OCI-LY7 (cell line): ENCODE results near the gene DESI1. TPM values are rescaled to one million over a fixed set of nuclear protein-coding genes. Genes with fewer than 3 reads are reported as not detected.

Experiments
- BruUV-seq: library from RNA; stranded (reverse); fragments of 400-500 nt; replicated peaks from 2 replicates; lab custom pipeline; 2021; lab: Mats Ljungman, UMichigan
- CTCF ChIA-PET: fragments of 300-600 bp; sonication (Branson Sonifier 250); formaldehyde crosslinking; loops from one replicate; lab custom pipeline; 2022; ENCODE audit warnings: antibody characterized with exemption; ENCODE audit not compliant: unreplicated experiment; lab: Charles Lee
- POLR2A ChIA-PET: fragments of 300-600 bp; sonication (Branson Sonifier 250); formaldehyde crosslinking; loops from one replicate; lab custom pipeline; 2022; ENCODE audit warnings: antibody characterized with exemption; lab: Charles Lee
- DNase-seq: peaks from one replicate; pipeline ENCODE4 v3.0.0-alpha.2; 2015; ENCODE audit warnings: low spot score
- H2AFZ ChIP-seq: fragments of 200-600 bp; sonication (generic), shearing (Covaris generic); 2 replicates; pipeline ENCODE4 v1.6.1; 2014; ENCODE audit warnings: mild to moderate bottlenecking, antibody characterized with exemption, low read length, moderate library complexity
- H3K27ac ChIP-seq: fragments of 200-600 bp; sonication (generic); 2 replicates; pipeline ENCODE4 v1.5.1; 2014; ENCODE audit warnings: mixed run types, low read depth, mild to moderate bottlenecking, moderate library complexity, low read length, inconsistent platforms; ENCODE audit not compliant: poor library complexity, severe bottlenecking
- H3K36me3 ChIP-seq: fragments of 200-600 bp; sonication (generic); 2 replicates; pipeline ENCODE4 v1.6.1; 2014; ENCODE audit warnings: mild to moderate bottlenecking, antibody characterized with exemption, low read length, moderate library complexity, mixed read lengths; ENCODE audit not compliant: insufficient read depth
- H3K4me1 ChIP-seq: fragments of 200-600 bp; sonication (generic); 2 replicates; pipeline ENCODE4 v1.5.1; 2014; ENCODE audit warnings: mild to moderate bottlenecking, low read length; ENCODE audit not compliant: insufficient read depth, poor library complexity, severe bottlenecking
- H3K4me2 ChIP-seq: fragments of 200-600 bp; sonication (generic); 2 replicates; pipeline ENCODE4 v1.6.1; 2014; ENCODE audit warnings: mild to moderate bottlenecking, low read length
- H3K4me3 ChIP-seq: fragments of 200-600 bp; sonication (generic); 2 replicates; pipeline ENCODE4 v1.5.1; 2014; ENCODE audit warnings: mild to moderate bottlenecking, low read depth, low read length; ENCODE audit not compliant: poor library complexity, severe bottlenecking
- H3K79me2 ChIP-seq: fragments of 200-600 bp; sonication (generic); 2 replicates; pipeline ENCODE4 v1.6.1; 2016; ENCODE audit warnings: low read depth, mild to moderate bottlenecking, low read length, moderate library complexity, mixed read lengths; ENCODE audit not compliant: insufficient read depth
- H3K9me2 ChIP-seq: fragments of 200-600 bp; sonication (generic); 2 replicates; pipeline ENCODE4 v1.6.1; 2016; ENCODE audit warnings: mild to moderate bottlenecking, low read length, mixed read lengths; ENCODE audit not compliant: insufficient read depth
- H3K9me3 ChIP-seq: fragments of 200-600 bp; sonication (generic); 2 replicates; pipeline ENCODE4 v1.6.1; 2014; ENCODE audit warnings: mild to moderate bottlenecking, mixed run types, low read length, mixed read lengths
- H4K20me1 ChIP-seq: fragments of 200-600 bp; sonication (generic); 2 replicates; pipeline ENCODE4 v1.6.1; 2014; ENCODE audit warnings: mild to moderate bottlenecking, antibody characterized with exemption, low read length, moderate library complexity, mixed read lengths; ENCODE audit not compliant: insufficient read depth
- CTCF ChIP-seq: fragments of 200-600 bp; sonication (generic); conservative IDR thresholded peaks from 2 replicates; pipeline ENCODE4 v1.5.1; 2014; ENCODE audit warnings: mild to moderate bottlenecking, antibody characterized with exemption, low read length, moderate library complexity, mixed read lengths
- EZH2phosphoT487 ChIP-seq: fragments of 200-600 bp; sonication (generic); IDR thresholded peaks from 2 replicates; pipeline ENCODE4 v1.6.1; 2018; ENCODE audit warnings: low read depth, borderline replicate concordance, mild to moderate bottlenecking, mixed run types, antibody characterized with exemption, low read length, moderate library complexity, mixed read lengths
- intact Hi-C: fragments of 100-400 bp; cut with micrococcal nuclease; formaldehyde crosslinking; loops from one replicate; pipeline ENCODE4 v1.10.0; 2022; ENCODE audit not compliant: unreplicated experiment
- total RNA-seq, 2 experiments: library from RNA; depleted of rRNA in 1 of 2; stranded (reverse); fragments of >200 nt in 1 of 2; shearing (Covaris generic) in 1 of 2; gene quantifications; 2 replicates each; pipeline ENCODE4 v1.2.3, GENCODE V29; 2014 to 2022

DESI1 gene
- total RNA-seq, 2 experiments from 2014 or later, result 39.0 to 65.0 TPM

- H4K20me1 ChIP-seq, result no peaks in the 10 kb centered on the region
- DNase-seq, result no peak
- no peaks in the 10 kb centered on the region for H3K9me2 ChIP-seq
- no peaks in the 10 kb centered on the region for H3K36me3 ChIP-seq
- peaks cover 19% of the 10 kb centered on the region for H3K4me1 ChIP-seq
- TF ChIP-seq CTCF (no peak), EZH2phosphoT487 (no peak)
- H3K79me2 ChIP-seq, result peaks cover 7% of the 10 kb centered on the region; the same call in 1 of the 2 replicates
- H3K4me3 ChIP-seq, result no peak overlapping the region
- no peak overlapping the region for H2AFZ ChIP-seq
- no peak overlapping the region for H3K4me2 ChIP-seq
- no TSS peak for BruUV-seq
- ChIA-PET POLR2A (interaction anchor here (0.7 kb wide), 1 partner anchor 41 kb away, joined by 3 read pairs; no protein-coding TSS in a partner anchor), CTCF (no interaction called here)
- intact Hi-C loops, result no loop called here
- H3K9me3 ChIP-seq, result no peaks in the 10 kb centered on the region
- H3K27ac ChIP-seq, result no peak overlapping the region
These were observed 34.9 kb downstream of the DESI1 start for GRCh38 chr22:41585898-41586297.

- Histone ChIP-seq H2AFZ (no peak overlapping the region), H3K36me3 (no peaks in the 10 kb centered on the region), H3K4me2 (no peak overlapping the region), H3K9me3 (no peaks in the 10 kb centered on the region), H4K20me1 (no peaks in the 10 kb centered on the region), H3K4me1 (peaks cover 12% of the 10 kb centered on the region), H3K4me3 (no peak overlapping the region), H3K9me2 (no peaks in the 10 kb centered on the region), H3K79me2 (peaks cover 7% of the 10 kb centered on the region; the same call in 1 of the 2 replicates), H3K27ac (no peak overlapping the region)
- BruUV-seq, result no TSS peak
- CTCF ChIA-PET, result no interaction called here
- POLR2A ChIA-PET, result no interaction called here
- intact Hi-C loops, result no loop called here
- TF ChIP-seq EZH2phosphoT487 (no peak), CTCF (no peak)
- no peak for DNase-seq
These were observed 36.0 kb downstream of the DESI1 start for GRCh38 chr22:41584881-41585280.

- Histone ChIP-seq H3K9me3 (no peaks in the 10 kb centered on the region), H4K20me1 (no peaks in the 10 kb centered on the region), H3K79me2 (no peaks in the 10 kb centered on the region), H3K4me3 (no peak overlapping the region), H3K9me2 (no peaks in the 10 kb centered on the region), H3K4me2 (no peak overlapping the region), H3K27ac (no peak overlapping the region), H3K4me1 (peaks cover under 1% of the 10 kb centered on the region), H2AFZ (no peak overlapping the region), H3K36me3 (no peaks in the 10 kb centered on the region)
- no peak for TF ChIP-seq EZH2phosphoT487
- no peak for TF ChIP-seq CTCF
- no TSS peak for BruUV-seq
- intact Hi-C loops, result no loop called here
- ChIA-PET POLR2A (no interaction called here), CTCF (no interaction called here)
- no peak for DNase-seq
These were observed 38.1 kb downstream of the DESI1 start for GRCh38 chr22:41582694-41583093.
